GM23248 (cell line): ENCODE measurements around the gene SCGB1C1.
"Not testable (repeated sequence)": the region's sequence is repeated elsewhere in the genome, so short reads cannot be mapped to it uniquely, and the experiment has no call there.

ENCODE experiments used
- EZH2 ChIP-seq: fragments of 200-600 bp; sonication (generic); IDR thresholded peaks from 2 replicates; pipeline ENCODE4 v1.6.1; 2018; ENCODE audit warnings: antibody characterized with exemption, mild to moderate bottlenecking; ENCODE audit not compliant: insufficient read depth, poor library complexity, severe bottlenecking
- EZH2phosphoT487 ChIP-seq: fragments of 200-600 bp; sonication (generic); IDR thresholded peaks from 2 replicates; pipeline ENCODE4 v1.6.1; 2018; ENCODE audit warnings: antibody characterized with exemption, moderate library complexity, mild to moderate bottlenecking, low read depth; ENCODE audit not compliant: insufficient read depth

- not testable (repeated sequence) for TF ChIP-seq EZH2phosphoT487, EZH2
Measured at GRCh38 chr11:189843-190311, 3.0 kb upstream of the SCGB1C1 start.
